Suppressor macrophage treated with lipopolysaccharide for 4 hours (primary cell): Measurements from ENCODE around the gene LTB.
A peak's percentile ranks its signal among the peaks of the same experiment; 100 is the strongest.

Experiments
- DNase-seq: peaks from one replicate; pipeline ENCODE4 v3.0.0-alpha.2; 2020

The LTB gene

DNA sequence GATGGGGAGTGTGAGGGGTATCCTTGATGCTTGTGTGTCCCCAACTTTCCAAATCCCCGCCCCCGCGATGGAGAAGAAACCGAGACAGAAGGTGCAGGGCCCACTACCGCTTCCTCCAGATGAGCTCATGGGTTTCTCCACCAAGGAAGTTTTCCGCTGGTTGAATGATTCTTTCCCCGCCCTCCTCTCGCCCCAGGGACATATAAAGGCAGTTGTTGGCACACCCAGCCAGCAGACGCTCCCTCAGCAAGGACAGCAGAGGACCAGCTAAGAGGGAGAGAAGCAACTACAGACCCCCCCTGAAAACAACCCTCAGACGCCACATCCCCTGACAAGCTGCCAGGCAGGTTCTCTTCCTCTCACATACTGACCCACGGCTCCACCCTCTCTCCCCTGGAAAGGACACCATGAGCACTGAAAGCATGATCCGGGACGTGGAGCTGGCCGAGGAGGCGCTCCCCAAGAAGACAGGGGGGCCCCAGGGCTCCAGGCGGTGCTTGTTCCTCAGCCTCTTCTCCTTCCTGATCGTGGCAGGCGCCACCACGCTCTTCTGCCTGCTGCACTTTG is 6.8 kb downstream of the LTB start, which contains the start of gene TNF:
Gene TNF (plus strand): TSS at position 231 of the 567 bp plus-strand sequence. CDS start 177 bp downstream, at position 408.
- peak; percentile 97 for DNase-seq

- peak; percentile 63 for DNase-seq
Measured at GRCh38 chr6:31574106-31575061, 7.8 kb downstream of the LTB start.

DNA sequence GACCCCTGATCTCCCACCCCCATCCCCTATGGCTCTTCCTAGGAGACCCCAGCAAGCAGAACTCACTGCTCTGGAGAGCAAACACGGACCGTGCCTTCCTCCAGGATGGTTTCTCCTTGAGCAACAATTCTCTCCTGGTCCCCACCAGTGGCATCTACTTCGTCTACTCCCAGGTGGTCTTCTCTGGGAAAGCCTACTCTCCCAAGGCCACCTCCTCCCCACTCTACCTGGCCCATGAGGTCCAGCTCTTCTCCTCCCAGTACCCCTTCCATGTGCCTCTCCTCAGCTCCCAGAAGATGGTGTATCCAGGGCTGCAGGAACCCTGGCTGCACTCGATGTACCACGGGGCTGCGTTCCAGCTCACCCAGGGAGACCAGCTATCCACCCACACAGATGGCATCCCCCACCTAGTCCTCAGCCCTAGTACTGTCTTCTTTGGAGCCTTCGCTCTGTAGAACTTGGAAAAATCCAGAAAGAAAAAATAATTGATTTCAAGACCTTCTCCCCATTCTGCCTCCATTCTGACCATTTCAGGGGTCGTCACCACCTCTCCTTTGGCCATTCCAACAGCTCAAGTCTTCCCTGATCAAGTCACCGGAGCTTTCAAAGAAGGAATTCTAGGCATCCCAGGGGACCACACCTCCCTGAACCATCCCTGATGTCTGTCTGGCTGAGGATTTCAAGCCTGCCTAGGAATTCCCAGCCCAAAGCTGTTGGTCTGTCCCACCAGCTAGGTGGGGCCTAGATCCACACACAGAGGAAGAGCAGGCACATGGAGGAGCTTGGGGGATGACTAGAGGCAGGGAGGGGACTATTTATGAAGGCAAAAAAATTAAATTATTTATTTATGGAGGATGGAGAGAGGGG is 8.8 kb downstream of the LTB start:
- no peak for DNase-seq

- no peak for DNase-seq
Measured at GRCh38 chr6:31572041-31572911, 9.9 kb downstream of the LTB start, which contains the start of gene LTA. TSS of gene LTA (plus strand) at chr6:31572289. CDS start at chr6:31572743, 454 bp downstream.

DNA sequence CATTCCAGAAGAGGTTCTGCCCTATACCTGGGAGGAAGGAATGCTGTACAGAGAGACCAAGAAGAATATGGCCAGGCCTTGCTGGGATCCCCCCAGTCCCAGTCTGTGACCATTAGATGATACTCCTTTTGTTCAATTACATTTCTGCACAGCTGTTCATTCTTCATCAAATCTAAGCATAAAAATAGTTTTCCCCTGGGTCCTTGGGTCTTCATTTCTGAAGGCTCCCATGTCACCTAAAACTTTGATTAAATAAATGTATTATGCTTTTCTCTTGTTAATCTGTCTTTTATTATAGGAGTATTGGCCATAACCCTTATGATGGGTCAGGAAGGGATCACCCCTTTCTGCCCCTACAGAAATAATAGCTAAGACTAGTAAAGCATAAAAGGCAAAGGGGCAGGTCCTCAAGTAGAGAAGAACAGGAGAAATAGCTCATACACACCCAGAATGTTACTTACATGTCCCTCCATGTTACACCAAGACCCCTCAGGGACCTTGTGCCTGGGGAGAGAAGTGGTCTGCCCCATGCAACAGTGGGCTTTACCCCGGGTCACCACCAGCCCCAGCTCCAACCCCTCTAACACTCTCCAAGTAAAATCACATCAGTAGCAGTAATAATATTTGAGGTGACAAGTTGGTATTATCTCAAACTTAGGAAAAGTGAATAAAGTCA is 12.2 kb downstream of the LTB start:
- no peak for DNase-seq

GRCh38 chr6:31568537-31568961 is 13.7 kb downstream of the LTB start:
- DNase-seq, result peak; percentile 96

DNA sequence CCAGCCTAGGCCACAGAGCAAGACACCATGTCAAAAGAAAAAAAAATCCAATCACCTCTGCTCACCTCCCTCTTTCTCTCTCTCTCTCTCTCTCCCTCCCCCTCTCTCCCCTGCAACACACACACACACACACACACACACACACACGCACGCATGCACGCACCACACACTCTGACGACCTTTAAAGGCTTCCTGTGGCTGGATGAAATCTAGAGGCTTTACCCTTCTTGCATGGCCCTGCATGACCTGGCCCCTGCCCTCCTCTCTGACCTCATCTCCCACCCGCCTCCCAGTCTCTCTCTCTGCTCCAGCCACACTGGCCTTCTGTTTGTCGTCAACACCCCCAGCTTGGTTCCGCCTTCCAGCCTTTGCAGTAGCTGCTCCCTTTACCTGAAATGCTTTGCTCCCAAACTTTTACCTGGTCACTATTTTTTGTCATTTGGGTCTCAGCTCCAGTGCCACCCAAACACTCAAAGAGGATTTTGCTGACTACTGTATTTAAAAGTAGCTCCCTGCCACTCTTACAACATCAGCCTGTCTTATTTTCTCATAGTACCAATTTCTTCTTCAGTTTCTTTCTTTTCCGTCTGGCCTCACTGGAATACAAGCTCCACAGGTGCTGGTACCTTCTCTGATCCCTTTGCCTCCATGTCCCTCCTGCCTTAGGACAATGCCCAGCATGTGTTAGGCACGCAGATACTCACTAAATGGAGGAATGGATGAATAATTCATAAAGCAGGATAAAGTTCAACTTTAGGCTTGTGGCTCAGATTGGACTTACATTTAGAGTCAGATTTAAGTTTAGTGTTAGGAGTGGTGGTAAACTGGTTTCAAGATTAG is 14.5 kb downstream of the LTB start:
- DNase-seq, result peak; percentile 77

DNA sequence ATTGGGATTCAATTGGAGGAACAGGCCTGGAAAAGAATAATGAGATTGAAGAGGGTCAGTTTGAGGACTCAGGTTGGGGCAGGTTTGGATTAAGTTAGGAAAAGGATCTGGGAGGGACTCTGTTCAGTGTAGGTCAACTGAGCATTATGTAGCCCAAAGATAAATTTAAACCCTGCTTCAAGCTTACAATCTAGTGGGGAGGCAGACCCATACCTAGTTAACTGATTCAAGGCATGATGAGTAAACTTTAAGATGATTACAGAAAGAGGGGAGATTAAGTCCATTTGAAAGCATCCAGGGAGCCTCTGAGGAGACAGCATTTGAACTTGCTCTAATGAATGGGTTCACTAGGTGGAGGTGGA is 21.5 kb downstream of the LTB start:
- no peak for DNase-seq

DNA sequence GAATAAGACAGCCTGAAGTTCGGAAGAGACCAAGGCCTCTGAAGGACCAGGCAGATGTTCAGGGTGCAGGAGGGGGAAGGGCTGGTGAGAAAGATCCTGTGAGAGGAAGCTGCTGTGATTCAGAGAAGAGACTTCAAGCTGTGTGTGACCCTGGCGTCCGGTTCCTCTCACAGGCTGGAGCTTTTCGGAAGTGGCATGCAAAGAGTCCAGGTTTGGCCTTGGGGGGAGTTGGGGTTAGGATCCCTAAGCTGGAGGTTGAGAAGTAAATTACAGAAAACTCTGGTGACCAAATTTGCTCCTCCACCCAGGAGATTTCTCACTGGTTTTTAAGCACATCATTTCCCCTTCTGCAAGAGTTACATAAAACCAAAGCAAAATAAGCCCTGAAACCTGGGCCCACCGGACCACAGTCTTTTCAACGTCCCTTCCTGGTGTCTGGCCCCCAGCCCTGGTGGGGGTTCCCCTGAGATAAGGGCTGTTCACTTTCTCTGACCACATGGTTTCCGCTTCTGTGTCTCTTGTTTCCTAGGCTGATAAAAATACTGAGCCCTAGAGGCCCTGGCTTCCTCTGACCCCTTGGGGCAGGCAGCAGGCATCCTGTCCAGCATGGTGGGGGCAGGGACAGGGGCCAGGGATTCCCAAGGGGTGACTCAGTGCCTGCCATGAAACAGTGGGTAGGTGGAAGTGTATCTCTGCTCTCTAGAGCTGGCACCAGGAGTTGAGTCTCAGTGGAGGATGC is 22.1 kb downstream of the LTB start:
- peak; percentile 67 for DNase-seq

DNA sequence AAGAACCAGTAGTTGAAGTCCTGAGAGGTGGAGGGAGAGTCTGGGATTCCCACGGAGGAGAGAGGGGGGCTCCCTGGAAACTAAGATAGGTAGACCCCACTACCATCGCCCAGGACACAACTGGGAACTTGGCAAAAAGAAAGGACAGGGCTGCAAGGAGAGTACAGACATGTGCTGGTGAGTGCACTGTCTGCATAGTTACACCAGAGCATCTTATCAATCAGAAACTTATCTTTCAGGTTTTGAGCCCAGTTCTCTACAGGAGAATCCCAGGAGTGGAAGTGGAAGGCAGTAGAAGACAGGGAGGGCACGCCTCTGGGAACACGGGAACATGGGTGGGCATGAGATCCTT is 22.6 kb downstream of the LTB start:
- DNase-seq, result no peak

DNA sequence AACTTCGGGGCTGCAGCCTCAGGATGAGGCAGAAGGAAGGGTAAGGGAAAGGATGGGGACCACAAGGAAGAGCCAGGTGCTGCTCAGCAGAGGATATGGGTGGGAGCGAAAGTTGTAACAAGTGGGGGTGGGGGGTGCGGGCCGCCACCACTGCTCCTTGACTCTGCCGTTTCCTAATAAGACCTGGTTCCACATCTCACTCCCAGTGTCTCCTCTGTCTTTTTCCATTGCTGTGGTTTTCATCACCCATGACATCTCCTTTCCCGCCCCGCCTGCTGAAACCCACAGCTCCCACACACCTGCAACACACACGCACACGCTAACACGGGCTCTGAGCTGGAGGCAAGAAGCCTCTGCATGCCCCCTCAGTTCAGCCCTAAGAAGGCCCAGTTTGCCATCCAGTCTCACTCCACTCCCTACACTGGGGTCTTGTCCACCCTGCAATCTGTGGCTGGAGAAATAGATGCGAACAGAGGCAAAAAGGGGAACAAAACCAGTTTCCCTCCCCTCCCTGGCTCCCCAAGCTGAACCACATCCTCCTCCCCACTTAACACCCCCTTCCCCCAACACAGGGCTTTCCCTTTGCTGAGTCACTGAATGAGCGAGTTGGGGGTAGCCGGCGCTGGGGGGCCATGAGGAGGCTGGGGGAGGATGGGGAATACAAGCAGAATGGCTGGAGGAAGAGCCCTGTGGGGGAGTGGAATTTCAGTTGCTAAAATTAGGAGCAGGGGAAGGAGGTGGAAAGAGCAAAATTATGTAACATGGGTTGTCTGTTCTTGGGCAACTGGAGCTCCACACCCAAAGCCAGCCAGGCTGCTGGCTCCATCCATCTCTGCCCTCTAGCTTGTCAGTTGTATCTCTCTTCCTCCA is 23.4 kb downstream of the LTB start:
- DNase-seq, result peak; percentile 95

GRCh38 chr6:31558318-31558625 is 24.0 kb downstream of the LTB start:
- no peak for DNase-seq

DNA sequence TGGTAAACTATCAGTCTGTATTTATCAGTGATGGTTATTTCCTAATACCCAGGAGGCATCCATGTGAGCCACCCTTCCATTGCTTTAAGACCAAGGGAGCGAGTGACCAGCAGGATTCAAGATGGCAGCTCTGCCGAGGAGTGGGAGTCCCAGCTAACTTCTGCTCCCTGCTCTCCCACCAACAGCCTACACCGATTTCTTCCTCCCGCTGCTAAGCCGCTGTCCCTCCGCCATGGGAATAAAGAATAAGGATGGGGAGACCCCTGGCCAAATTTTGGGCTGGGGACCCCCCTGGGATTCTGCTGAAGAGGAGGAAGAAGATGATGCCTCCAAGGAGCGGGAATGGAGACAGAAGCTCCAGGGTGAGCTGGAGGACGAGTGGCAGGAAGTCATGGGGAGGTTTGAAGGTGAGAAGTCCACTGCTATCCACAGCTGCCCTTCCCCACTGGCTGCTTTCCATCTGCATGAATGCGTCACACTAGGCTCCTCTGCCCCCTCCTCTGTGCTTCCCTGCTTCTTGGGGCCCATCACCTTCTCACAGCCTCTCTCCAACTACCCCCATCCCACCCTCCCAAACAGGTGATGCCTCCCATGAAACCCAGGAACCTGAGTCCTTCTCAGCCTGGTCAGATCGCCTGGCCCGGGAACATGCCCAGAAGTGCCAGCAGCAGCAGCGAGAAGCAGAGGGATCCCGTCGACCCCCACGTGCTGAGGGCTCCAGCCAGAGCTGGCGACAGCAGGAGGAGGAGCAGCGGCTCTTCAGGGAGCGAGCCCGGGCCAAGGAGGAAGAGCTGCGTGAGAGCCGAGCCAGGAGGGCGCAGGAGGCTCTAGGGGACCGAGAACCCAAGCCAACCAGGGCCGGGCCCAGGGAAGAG is 24.5 kb downstream of the LTB start:
- no peak for DNase-seq

- no peak for DNase-seq
Measured at GRCh38 chr6:31556307-31556706, 25.9 kb downstream of the LTB start.

DNA sequence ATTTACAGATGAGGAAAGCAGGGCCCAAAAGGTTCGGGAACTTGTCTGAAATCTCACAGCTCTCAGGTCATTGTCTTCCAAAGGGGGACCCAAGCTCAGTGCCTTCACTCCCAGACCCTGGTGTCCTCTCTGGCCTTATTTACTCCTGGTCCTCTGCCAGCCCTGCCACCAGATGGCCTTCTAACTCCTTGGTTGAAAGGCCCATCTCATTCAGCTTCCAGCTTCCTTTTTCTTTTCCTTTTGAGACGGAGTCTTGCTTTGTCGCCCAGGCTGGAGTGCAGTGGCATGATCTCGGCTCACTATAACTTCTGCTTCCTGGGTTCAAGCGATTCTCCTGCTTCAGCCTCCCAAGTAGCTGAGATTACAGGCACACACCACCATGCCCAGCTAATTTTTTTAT is 30.9 kb downstream of the LTB start:
- DNase-seq, result peak; percentile 90

- no peak for DNase-seq
Measured at GRCh38 chr6:31548544-31548873, 33.7 kb downstream of the LTB start.

GRCh38 chr6:31547727-31548543 is 34.3 kb downstream of the LTB start:
- peak; percentile 55 for DNase-seq
